GM18868 (cell line): Measurements from ENCODE around the gene PARP15.

ENCODE experiments used
- ATAC-seq: cut with Tn5 transposase; IDR thresholded peaks from one replicate; pipeline ENCODE4 v1.9.1; 2021; ENCODE audit warnings: mild to moderate bottlenecking, moderate library complexity; ENCODE audit not compliant: unreplicated experiment

Gene PARP15

GRCh38 chr3:122568755-122569154 is 8.7 kb upstream of the PARP15 start:
- no peak for ATAC-seq

GRCh38 chr3:122572940-122573412 is 4.5 kb upstream of the PARP15 start:
- peak; percentile 35 for ATAC-seq

GRCh38 chr3:122576174-122576940 is 1.1 kb upstream of the PARP15 start:
- peak; percentile 85 for ATAC-seq

GRCh38 chr3:122578069-122578740 is 755 bp downstream of the PARP15 start:
- no peak for ATAC-seq

- ATAC-seq = no peak
Observed at GRCh38 chr3:122580470-122580869, 3.0 kb downstream of the PARP15 start.

GRCh38 chr3:122581622-122582021 is 4.2 kb downstream of the PARP15 start:
- no peak for ATAC-seq

GRCh38 chr3:122582390-122582789 is 4.9 kb downstream of the PARP15 start:
- ATAC-seq = no peak

- ATAC-seq = no peak
Observed at GRCh38 chr3:122586098-122586497, 8.6 kb downstream of the PARP15 start.

- ATAC-seq = no peak
Observed at GRCh38 chr3:122586773-122587485, 9.5 kb downstream of the PARP15 start.

- ATAC-seq = no peak
Observed at GRCh38 chr3:122587572-122587971, 10.1 kb downstream of the PARP15 start.

- peak; percentile 83 for ATAC-seq
Observed at GRCh38 chr3:122589297-122589696, 11.8 kb downstream of the PARP15 start.

GRCh38 chr3:122590610-122591009 is 13.2 kb downstream of the PARP15 start:
- no peak for ATAC-seq

- ATAC-seq = no peak
Observed at GRCh38 chr3:122594025-122594424, 16.6 kb downstream of the PARP15 start.

- ATAC-seq = no peak
Observed at GRCh38 chr3:122598151-122598550, 20.7 kb downstream of the PARP15 start.

- ATAC-seq = no peak
Observed at GRCh38 chr3:122598556-122598955, 21.1 kb downstream of the PARP15 start.

- ATAC-seq = no peak
Observed at GRCh38 chr3:122602011-122602710, 24.7 kb downstream of the PARP15 start.

GRCh38 chr3:122603056-122603455 is 25.6 kb downstream of the PARP15 start:
- ATAC-seq = no peak

- ATAC-seq = no peak
Observed at GRCh38 chr3:122606330-122606729, 28.9 kb downstream of the PARP15 start.

- no peak for ATAC-seq
Observed at GRCh38 chr3:122608916-122609315, 31.5 kb downstream of the PARP15 start.

- ATAC-seq = peak; percentile 95
Observed at GRCh38 chr3:122609798-122610559, 32.5 kb downstream of the PARP15 start.
